ENCODE measurements around the gene FH.

The FH gene

DNA sequence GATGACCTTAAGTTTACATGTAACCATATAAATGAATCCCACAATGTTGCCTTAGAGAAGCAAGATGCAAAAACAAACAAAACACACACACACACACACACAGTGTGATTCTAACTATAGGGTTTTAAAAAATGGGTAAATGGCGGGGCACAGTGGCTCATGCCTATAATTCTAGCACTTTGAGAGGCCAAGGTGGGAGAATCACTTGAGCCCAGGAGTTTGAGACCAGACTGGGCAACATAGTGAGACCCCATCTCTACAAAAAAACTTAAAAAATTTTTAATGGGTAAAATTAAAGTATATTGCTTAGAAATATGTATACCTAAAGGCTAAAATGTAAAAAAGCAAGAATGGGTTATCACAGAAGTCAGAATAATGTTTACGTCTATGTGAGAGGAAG is 28.5 kb upstream of the FH start:
- H3K9ac ChIP-seq = no peak overlapping the region
- no peak overlapping the region for H3K27ac ChIP-seq
- H3K36me3 ChIP-seq = no peaks in the 10 kb centered on the region
- TF ChIP-seq Cebpa-rat (IDR thresholded peaks at IDR 0.05) = no peak
- H4K20me1 ChIP-seq = no peaks in the 10 kb centered on the region
- H3K9me3 ChIP-seq = no peaks in the 10 kb centered on the region; the same call in 1 of the 2 replicates
- H3K4me1 ChIP-seq = peaks cover 23% of the 10 kb centered on the region
- no peak overlapping the region for H3K4me3 ChIP-seq
- no peaks in the 10 kb centered on the region for H3K27me3 ChIP-seq
- H3K4me2 ChIP-seq = no peak overlapping the region

DNA sequence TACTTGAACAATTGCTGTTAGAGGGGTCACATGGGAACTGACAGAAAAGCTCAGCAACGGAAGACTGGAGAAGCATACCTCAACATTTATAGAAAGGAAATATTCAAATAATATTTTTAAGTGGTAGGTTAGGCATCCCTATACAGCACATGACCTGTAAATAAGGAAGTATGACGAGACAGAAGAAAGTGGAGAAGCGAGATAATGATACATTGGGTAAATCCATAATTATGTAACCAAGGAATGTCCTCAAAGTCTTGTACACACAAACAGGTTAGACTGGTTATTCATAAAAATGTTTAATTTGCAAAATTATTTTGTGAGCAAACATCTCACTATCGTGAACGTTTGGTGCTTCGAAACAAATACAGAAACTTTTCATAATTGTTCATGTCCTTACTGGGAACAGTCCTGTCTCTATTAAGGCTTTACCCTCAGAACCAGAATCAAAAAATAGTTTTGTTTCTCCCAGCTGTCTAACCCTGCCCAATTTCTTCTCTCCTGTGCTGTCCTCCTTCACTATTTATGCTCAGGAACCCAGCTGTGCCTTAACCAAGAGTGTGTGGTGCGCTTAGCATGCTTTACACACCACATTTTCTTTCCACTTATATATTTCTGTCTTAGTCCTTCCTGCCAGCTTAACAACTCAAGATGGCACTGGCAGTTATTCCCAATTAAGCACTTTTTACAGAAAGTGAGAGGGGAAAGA is 22.8 kb upstream of the FH start:
- Histone ChIP-seq H3K4me3 (no peak overlapping the region), H3K9me3 (peaks cover 18% of the 10 kb centered on the region), H3K27ac (no peak overlapping the region), H3K4me2 (0 out of 2 replicates have a peak overlapping the region, but pooled peaks have one; percentile 3), H4K20me1 (no peaks in the 10 kb centered on the region), H3K36me3 (no peaks in the 10 kb centered on the region), H3K27me3 (no peaks in the 10 kb centered on the region), H3K9ac (no peak overlapping the region), H3K4me1 (no peaks in the 10 kb centered on the region)
- TF ChIP-seq Cebpa-rat (IDR thresholded peaks at IDR 0.05) = no peak

GRCh38 chr1:241536969-241537368 is 17.4 kb upstream of the FH start:
- TF ChIP-seq Cebpa-rat (IDR thresholded peaks at IDR 0.05) = no peak

GRCh38 chr1:241536304-241536703 is 16.7 kb upstream of the FH start:
- no peaks in the 10 kb centered on the region for H4K20me1 ChIP-seq
- H3K27ac ChIP-seq = no peak overlapping the region
- no peaks in the 10 kb centered on the region for H3K27me3 ChIP-seq
- no peak overlapping the region for H3K9ac ChIP-seq
- no peak overlapping the region for H3K4me3 ChIP-seq
- H3K9me3 ChIP-seq = peaks cover 19% of the 10 kb centered on the region
- no peak for TF ChIP-seq Cebpa-rat (IDR thresholded peaks at IDR 0.05)
- H3K36me3 ChIP-seq = no peaks in the 10 kb centered on the region
- H3K4me2 ChIP-seq = no peak overlapping the region
- peaks cover 25% of the 10 kb centered on the region for H3K4me1 ChIP-seq

More at GRCh38 chr1:241536969-241537368, 17.4 kb upstream of the FH start:
- Histone ChIP-seq H3K4me3 (no peak overlapping the region), H3K4me1 (peaks cover 25% of the 10 kb centered on the region), H3K27ac (no peak overlapping the region), H3K9me3 (peaks cover 19% of the 10 kb centered on the region), H3K9ac (no peak overlapping the region), H3K27me3 (no peaks in the 10 kb centered on the region), H3K4me2 (no peak overlapping the region), H4K20me1 (no peaks in the 10 kb centered on the region), H3K36me3 (no peaks in the 10 kb centered on the region)

- H3K9ac ChIP-seq = no peak overlapping the region; the same call in 1 of the 2 replicates
- TF ChIP-seq Cebpa-rat (IDR thresholded peaks at IDR 0.05) = no peak
- H3K4me2 ChIP-seq = peak overlapping the region; percentile 75
- H3K4me3 ChIP-seq = peak overlapping the region; percentile 16; the same call in 1 of the 2 replicates
- H4K20me1 ChIP-seq = no peaks in the 10 kb centered on the region
- peak overlapping the region; percentile 57 for H3K27ac ChIP-seq
- no peaks in the 10 kb centered on the region for H3K36me3 ChIP-seq
- H3K9me3 ChIP-seq = peaks cover 13% of the 10 kb centered on the region
- H3K27me3 ChIP-seq = no peaks in the 10 kb centered on the region
- peaks cover 38% of the 10 kb centered on the region for H3K4me1 ChIP-seq
These were observed 14.0 kb upstream of the FH start for GRCh38 chr1:241533326-241534115.

DNA sequence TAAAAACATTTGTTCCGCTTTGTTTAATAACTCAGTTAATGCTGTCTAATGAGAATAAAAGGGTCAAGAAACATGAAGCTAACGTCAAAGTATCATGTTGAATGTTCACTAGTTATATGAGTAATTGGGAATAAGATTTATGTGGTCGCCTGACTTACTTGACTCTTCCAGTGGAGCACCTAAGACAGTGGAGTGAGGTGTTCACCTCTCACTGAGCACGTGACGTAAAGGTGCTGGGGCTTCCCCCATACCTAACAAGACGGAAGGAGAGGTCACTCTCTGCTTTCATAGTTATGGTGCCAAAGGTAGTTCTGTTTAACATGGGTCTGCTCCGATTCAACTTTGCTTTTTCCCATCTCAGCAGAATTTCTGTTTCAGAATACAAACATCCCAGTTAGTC is 13.3 kb upstream of the FH start:
- Histone ChIP-seq H3K9me3 (peaks cover 7% of the 10 kb centered on the region), H4K20me1 (no peaks in the 10 kb centered on the region), H3K9ac (no peak overlapping the region; the same call in 1 of the 2 replicates), H3K27me3 (no peaks in the 10 kb centered on the region), H3K4me1 (peaks cover 38% of the 10 kb centered on the region), H3K4me3 (peak overlapping the region; percentile 16; the same call in 1 of the 2 replicates), H3K4me2 (peak overlapping the region; percentile 75), H3K27ac (peak overlapping the region; percentile 33; the same call in 1 of the 2 replicates), H3K36me3 (no peaks in the 10 kb centered on the region)
- TF ChIP-seq Cebpa-rat (IDR thresholded peaks at IDR 0.05) = no peak

- TF ChIP-seq Cebpa-rat (IDR thresholded peaks at IDR 0.05) = no peak
- peak within 1 kb of the TSS; percentile 78 for H3K27ac ChIP-seq
- H3K27me3 ChIP-seq = no peaks in the 10 kb centered on the region
- peak within 1 kb of the TSS; percentile 75 for H3K4me2 ChIP-seq
- no peaks in the 10 kb centered on the region for H3K36me3 ChIP-seq
- no peaks in the 10 kb centered on the region for H4K20me1 ChIP-seq
- peaks cover 38% of the 10 kb centered on the region for H3K4me1 ChIP-seq
- H3K9ac ChIP-seq = peak within 1 kb of the TSS; percentile 66
- no peaks in the 10 kb centered on the region; the same call in 1 of the 2 replicates for H3K9me3 ChIP-seq
- peak within 1 kb of the TSS; percentile 66 for H3K4me3 ChIP-seq
These were observed 12.6 kb upstream of the FH start, which contains the start of gene KMO for GRCh38 chr1:241532162-241532531. Gene KMO (plus strand): TSS chr1:241532378. CDS start chr1:241532445, 67 bp downstream.

DNA sequence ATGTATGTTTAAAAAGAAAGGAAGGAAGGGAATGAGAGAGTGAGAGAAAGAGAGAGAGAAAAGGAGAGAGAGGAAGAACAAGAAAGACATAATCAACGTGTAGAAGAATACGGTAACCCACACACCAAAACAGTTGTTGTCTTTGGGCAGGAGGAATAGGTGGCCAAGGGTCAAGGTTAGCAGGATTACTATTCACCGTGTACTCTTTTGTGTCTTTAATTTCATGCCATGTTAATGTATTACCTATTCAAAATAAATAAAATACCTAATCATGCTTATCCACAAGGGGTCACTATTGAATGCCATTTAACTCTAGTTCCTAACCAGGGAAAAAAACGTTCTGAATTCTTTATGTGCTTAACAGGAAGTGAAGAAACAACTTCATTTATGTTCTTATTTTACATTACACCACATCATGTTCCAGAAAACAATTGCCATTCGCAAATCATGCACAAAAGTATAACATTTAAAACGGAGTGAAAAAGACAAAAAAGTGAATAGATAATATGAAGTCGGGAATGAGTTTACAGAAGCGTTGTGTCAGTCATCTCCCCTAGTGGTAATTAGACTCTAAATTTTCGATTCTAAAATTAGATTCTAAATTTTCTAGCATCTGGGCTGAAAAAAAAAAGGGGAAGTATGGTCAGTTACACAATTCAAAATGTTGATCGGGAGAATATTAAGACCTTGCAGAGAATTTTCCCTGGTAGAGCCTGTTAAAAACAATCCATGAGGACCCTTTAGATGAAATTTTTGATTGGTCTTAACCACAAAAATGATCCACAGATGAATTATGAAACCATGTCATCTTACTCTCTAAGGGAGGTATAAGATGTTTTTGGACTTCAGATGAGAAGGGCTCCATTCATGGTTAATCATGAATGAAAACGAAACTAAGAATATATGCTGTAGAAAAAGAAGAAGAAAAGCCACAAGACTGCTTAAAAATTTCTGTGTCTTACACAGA is 11.9 kb upstream of the FH start:
- Histone ChIP-seq H3K36me3 (no peaks in the 10 kb centered on the region), H3K4me1 (peaks cover 38% of the 10 kb centered on the region), H4K20me1 (no peaks in the 10 kb centered on the region), H3K4me2 (peak overlapping the region; percentile 75), H3K9ac (peak overlapping the region; percentile 66), H3K9me3 (no peaks in the 10 kb centered on the region; the same call in 1 of the 2 replicates), H3K27me3 (no peaks in the 10 kb centered on the region), H3K4me3 (peak overlapping the region; percentile 66), H3K27ac (peak overlapping the region; percentile 78)
- TF ChIP-seq Cebpa-rat (IDR thresholded peaks at IDR 0.05) = peak; percentile 47; the same call in 1 of the 2 replicates

- Histone ChIP-seq H3K36me3 (no peaks in the 10 kb centered on the region), H3K4me1 (peaks cover 13% of the 10 kb centered on the region), H3K4me3 (no peak overlapping the region), H3K9ac (no peak overlapping the region), H3K4me2 (no peak overlapping the region), H3K27me3 (no peaks in the 10 kb centered on the region), H3K27ac (no peak overlapping the region), H4K20me1 (no peaks in the 10 kb centered on the region), H3K9me3 (no peaks in the 10 kb centered on the region)
- no peak for TF ChIP-seq Cebpa-rat (IDR thresholded peaks at IDR 0.05)
These were observed 7.6 kb upstream of the FH start for GRCh38 chr1:241527146-241527545.

Data from BLaER1 (cell line).